ENCODE data around the gene ZNF396. TPM values are rescaled to one million over a fixed set of nuclear protein-coding genes. Genes with fewer than 3 reads are reported as not detected.

The ZNF396 gene
- total RNA-seq, 2 experiments from 2014 or later: 0.32 to 0.60 TPM

GRCh38 chr18:35352778-35353177 lies 24.4 kb downstream of the ZNF396 start:
- Mint-ChIP-seq H3K27ac (no peak overlapping the region), H3K36me3 (ENCODE audit: low read depth) (peaks cover 5% of the 10 kb centered on the region), H3K4me3 (no peak overlapping the region), H3K4me1 (ENCODE audit: low read depth) (peaks cover 5% of the 10 kb centered on the region), H3K9me3 (ENCODE audit: insufficient read depth) (peaks cover 8% of the 10 kb centered on the region), H3K27me3 (ENCODE audit: low read depth) (peaks cover 2% of the 10 kb centered on the region)
- ChIA-PET POLR2A (no interaction called here), CTCF (no interaction called here)
- ATAC-seq: no peak
- DNase-seq: no peak

GRCh38 chr18:35352283-35352682 lies 24.9 kb downstream of the ZNF396 start:
- ATAC-seq: no peak
- Mint-ChIP-seq H3K27me3 (ENCODE audit: low read depth) (peaks cover 2% of the 10 kb centered on the region), H3K4me3 (no peak overlapping the region), H3K36me3 (ENCODE audit: low read depth) (peaks cover 5% of the 10 kb centered on the region), H3K27ac (no peak overlapping the region), H3K4me1 (ENCODE audit: low read depth) (peaks cover 5% of the 10 kb centered on the region), H3K9me3 (ENCODE audit: insufficient read depth) (peaks cover 8% of the 10 kb centered on the region)
- ChIA-PET POLR2A (no interaction called here), CTCF (no interaction called here)
- no peak for DNase-seq

- CTCF ChIA-PET: interaction anchor here (1.5 kb wide), 1 partner anchor 37 kb away, joined by 5 read pairs; no protein-coding TSS in a partner anchor
- Mint-ChIP-seq H3K9me3 (ENCODE audit: insufficient read depth) (peaks cover 8% of the 10 kb centered on the region), H3K27me3 (ENCODE audit: low read depth) (peaks cover 2% of the 10 kb centered on the region), H3K4me3 (no peak overlapping the region), H3K4me1 (ENCODE audit: low read depth) (peaks cover 14% of the 10 kb centered on the region), H3K36me3 (ENCODE audit: low read depth) (peaks cover 14% of the 10 kb centered on the region), H3K27ac (no peak overlapping the region)
- no peak for ATAC-seq
- DNase-seq: no peak
- POLR2A ChIA-PET: interaction anchor here (0.6 to 1.8 kb wide), 2 partner anchors 107 to 306 kb away, joined by 3 to 6 read pairs; partner anchors contain the start of gene ZNF397
These were observed 29.1 kb downstream of the ZNF396 start for GRCh38 chr18:35348001-35348400.

GRCh38 chr18:35345950-35346349 lies 31.2 kb downstream of the ZNF396 start:
- ATAC-seq: no peak
- ChIA-PET CTCF (interaction anchor here (1.0 to 1.7 kb wide), 3 partner anchors 9 to 340 kb away, joined by 3 to 6 read pairs (median 4); no protein-coding TSS in a partner anchor), POLR2A (interaction anchor here (1.2 to 2.8 kb wide), 3 partner anchors 56 to 151 kb away, joined by 5 to 17 read pairs (median 6); partner anchors contain the start of genes INO80C, ZNF397 and ZSCAN30)
- H3K36me3 Mint-ChIP-seq (ENCODE audit: low read depth): peaks cover 16% of the 10 kb centered on the region
- H3K27me3 Mint-ChIP-seq (ENCODE audit: low read depth): no peaks in the 10 kb centered on the region
- no peak overlapping the region for H3K4me3 Mint-ChIP-seq
- peaks cover 23% of the 10 kb centered on the region for H3K4me1 Mint-ChIP-seq (ENCODE audit: low read depth)
- H3K9me3 Mint-ChIP-seq (ENCODE audit: insufficient read depth): no peaks in the 10 kb centered on the region
- no peak overlapping the region for H3K27ac Mint-ChIP-seq
- DNase-seq: no peak

- no peaks in the 10 kb centered on the region for H3K9me3 Mint-ChIP-seq (ENCODE audit: insufficient read depth)
- no peak for DNase-seq
- H3K4me1 Mint-ChIP-seq (ENCODE audit: low read depth): peaks cover 23% of the 10 kb centered on the region
- H3K27me3 Mint-ChIP-seq (ENCODE audit: low read depth): no peaks in the 10 kb centered on the region
- CTCF ChIA-PET: interaction anchor here (0.9 to 1.7 kb wide), 6 partner anchors 10 to 339 kb away, joined by 3 to 6 read pairs (median 4); no protein-coding TSS in a partner anchor
- peaks cover 18% of the 10 kb centered on the region for H3K36me3 Mint-ChIP-seq (ENCODE audit: low read depth)
- H3K4me3 Mint-ChIP-seq: peak overlapping the region; percentile 85
- POLR2A ChIA-PET: interaction anchor here (1.2 to 2.8 kb wide), 5 partner anchors 10 to 304 kb away, joined by 4 to 17 read pairs (median 8); partner anchors contain the start of genes INO80C, MAPRE2 and ZSCAN30
- ATAC-seq: no peak
- peak overlapping the region; percentile 57 for H3K27ac Mint-ChIP-seq
These were observed 31.6 kb downstream of the ZNF396 start for GRCh38 chr18:35345460-35345921.

- Mint-ChIP-seq H3K36me3 (ENCODE audit: low read depth) (peaks cover 24% of the 10 kb centered on the region), H3K9me3 (ENCODE audit: insufficient read depth) (no peaks in the 10 kb centered on the region), H3K4me1 (ENCODE audit: low read depth) (peaks cover 29% of the 10 kb centered on the region), H3K27me3 (ENCODE audit: low read depth) (no peaks in the 10 kb centered on the region), H3K27ac (peak overlapping the region; percentile 89), H3K4me3 (peak overlapping the region; percentile 85)
- DNase-seq: no peak
- ATAC-seq: no peak
- CTCF ChIA-PET: interaction anchor here (0.7 to 1.7 kb wide), 10 partner anchors 10 to 339 kb away, joined by 3 to 5 read pairs (median 3); no protein-coding TSS in a partner anchor
- POLR2A ChIA-PET: interaction anchor here (0.6 to 2.8 kb wide), 9 partner anchors 10 to 628 kb away, joined by 3 to 17 read pairs (median 5); partner anchors contain the start of genes MAPRE2, RMP24, ZNF397 and ZSCAN30
These were observed 32.2 kb downstream of the ZNF396 start for GRCh38 chr18:35344736-35345459.

- ChIA-PET POLR2A (interaction anchor here (0.6 to 2.8 kb wide), 11 partner anchors 11 to 628 kb away, joined by 3 to 17 read pairs (median 5); partner anchors contain the start of genes INO80C, MAPRE2, RMP24 and ZNF397), CTCF (interaction anchor here (0.7 to 1.7 kb wide), 9 partner anchors 11 to 338 kb away, joined by 3 to 5 read pairs (median 3); no protein-coding TSS in a partner anchor)
- Mint-ChIP-seq H3K36me3 (ENCODE audit: low read depth) (peaks cover 31% of the 10 kb centered on the region), H3K27ac (peak within 1 kb of the TSS; percentile 89), H3K4me1 (ENCODE audit: low read depth) (peaks cover 35% of the 10 kb centered on the region), H3K27me3 (ENCODE audit: low read depth) (no peaks in the 10 kb centered on the region), H3K9me3 (ENCODE audit: insufficient read depth) (no peaks in the 10 kb centered on the region), H3K4me3 (peak within 1 kb of the TSS; percentile 85)
- DNase-seq (peak; percentile 95), ATAC-seq (peak; percentile 85)
These were observed 33.0 kb downstream of the ZNF396 start, which contains the start of gene ZNF24 for GRCh38 chr18:35343936-35344735. Gene ZNF24 (minus strand): TSS chr18:35344420. CDS start chr18:35340650, 3,770 bp downstream.

- no peaks in the 10 kb centered on the region for H3K27me3 Mint-ChIP-seq (ENCODE audit: low read depth)
- DNase-seq: no peak
- peak overlapping the region; percentile 85 for H3K4me3 Mint-ChIP-seq
- ChIA-PET CTCF (interaction anchor here (1.2 kb wide), 1 partner anchor 112 kb away, joined by 3 read pairs; no protein-coding TSS in a partner anchor), POLR2A (interaction anchor here (0.8 to 2.8 kb wide), 8 partner anchors 54 to 629 kb away, joined by 3 to 17 read pairs (median 6); partner anchors contain the start of genes INO80C, RMP24, ZNF397 and ZSCAN30)
- peaks cover 35% of the 10 kb centered on the region for H3K4me1 Mint-ChIP-seq (ENCODE audit: low read depth)
- H3K27ac Mint-ChIP-seq: peak overlapping the region; percentile 89
- peaks cover 38% of the 10 kb centered on the region for H3K36me3 Mint-ChIP-seq (ENCODE audit: low read depth)
- no peaks in the 10 kb centered on the region for H3K9me3 Mint-ChIP-seq (ENCODE audit: insufficient read depth)
- no peak for ATAC-seq
These were observed 33.6 kb downstream of the ZNF396 start for GRCh38 chr18:35343488-35343935.

- Mint-ChIP-seq H3K4me3 (no peak overlapping the region), H3K9me3 (ENCODE audit: insufficient read depth) (no peaks in the 10 kb centered on the region), H3K36me3 (ENCODE audit: low read depth) (peaks cover 85% of the 10 kb centered on the region), H3K27ac (no peak overlapping the region), H3K4me1 (ENCODE audit: low read depth) (peaks cover 17% of the 10 kb centered on the region), H3K27me3 (ENCODE audit: low read depth) (no peaks in the 10 kb centered on the region)
- ChIA-PET POLR2A (no interaction called here), CTCF (no interaction called here)
- DNase-seq (no peak), ATAC-seq (no peak)
These were observed 39.9 kb downstream of the ZNF396 start for GRCh38 chr18:35337286-35337685.

- peaks cover 82% of the 10 kb centered on the region for H3K36me3 Mint-ChIP-seq (ENCODE audit: low read depth)
- ATAC-seq: no peak
- no peaks in the 10 kb centered on the region for H3K9me3 Mint-ChIP-seq (ENCODE audit: insufficient read depth)
- no peak for DNase-seq
- H3K4me1 Mint-ChIP-seq (ENCODE audit: low read depth): peaks cover 15% of the 10 kb centered on the region
- POLR2A ChIA-PET: no interaction called here
- no peaks in the 10 kb centered on the region for H3K27me3 Mint-ChIP-seq (ENCODE audit: low read depth)
- CTCF ChIA-PET: interaction anchor here (0.7 kb wide), 1 partner anchor 76 kb away, joined by 3 read pairs; no protein-coding TSS in a partner anchor
- no peak overlapping the region for H3K4me3 Mint-ChIP-seq
- H3K27ac Mint-ChIP-seq: no peak overlapping the region
These were observed 41.3 kb downstream of the ZNF396 start for GRCh38 chr18:35335866-35336265.

GRCh38 chr18:35334821-35335220 lies 42.3 kb downstream of the ZNF396 start:
- no peaks in the 10 kb centered on the region for H3K9me3 Mint-ChIP-seq (ENCODE audit: insufficient read depth)
- no peak overlapping the region for H3K4me3 Mint-ChIP-seq
- ChIA-PET POLR2A (no interaction called here), CTCF (interaction anchor here (0.8 kb wide), 1 partner anchor 103 kb away, joined by 4 read pairs; no protein-coding TSS in a partner anchor)
- no peak for DNase-seq
- peaks cover 8% of the 10 kb centered on the region for H3K4me1 Mint-ChIP-seq (ENCODE audit: low read depth)
- no peak overlapping the region for H3K27ac Mint-ChIP-seq
- H3K27me3 Mint-ChIP-seq (ENCODE audit: low read depth): no peaks in the 10 kb centered on the region
- no peak for ATAC-seq
- peaks cover 74% of the 10 kb centered on the region for H3K36me3 Mint-ChIP-seq (ENCODE audit: low read depth)

Data from activated CD8-positive, alpha-beta T cell treated with anti-CD3 and anti-CD28 coated beads, Interleukin-2, amount 10 ng/mL, durations not matched to agents 7 days and 5 days (primary cell).